HG02763 (cell line): Measurements from ENCODE around the gene MACROD2.
"Not testable (repeated sequence)": the region's sequence is repeated elsewhere in the genome, so short reads cannot be mapped to it uniquely, and the experiment has no call there.

Source experiments
- ATAC-seq: cut with Tn5 transposase; IDR thresholded peaks from one replicate; pipeline ENCODE4 v1.9.1; 2021; ENCODE audit warnings: mild to moderate bottlenecking, moderate library complexity; ENCODE audit not compliant: unreplicated experiment

The MACROD2 gene

DNA sequence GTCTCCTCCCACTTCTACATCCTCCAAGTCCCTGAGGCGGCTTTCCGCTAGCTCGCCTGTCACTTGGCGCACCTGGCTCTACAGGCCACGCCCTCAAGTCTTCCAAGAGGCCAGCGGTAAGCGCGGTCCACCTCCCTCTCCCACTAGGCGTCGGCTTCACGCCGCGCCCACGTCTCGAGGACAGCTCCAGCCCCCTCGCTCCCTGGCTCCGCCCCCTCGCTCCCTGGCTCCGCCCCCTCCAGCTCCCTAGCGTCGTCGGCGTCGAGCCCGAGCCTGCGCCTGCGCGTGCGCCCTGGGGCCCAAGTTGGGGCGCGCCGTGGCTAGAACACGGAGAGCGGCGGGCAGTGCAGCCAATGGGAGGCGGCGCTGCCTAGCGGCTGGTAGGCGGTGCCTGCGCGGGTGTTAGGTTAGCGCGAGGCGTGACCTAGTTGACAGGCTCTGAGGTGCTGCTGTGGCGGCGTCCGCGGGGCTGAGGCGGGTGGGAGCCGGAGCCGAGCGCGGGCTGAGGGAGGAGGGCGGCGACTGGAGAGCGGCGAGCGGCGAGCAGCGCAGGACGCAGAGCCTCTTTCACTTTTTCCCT is at the start of gene MACROD2:
TSS of gene MACROD2 (plus strand) at position 431 of the 580 bp plus-strand sequence.
- ATAC-seq, result no peak

DNA sequence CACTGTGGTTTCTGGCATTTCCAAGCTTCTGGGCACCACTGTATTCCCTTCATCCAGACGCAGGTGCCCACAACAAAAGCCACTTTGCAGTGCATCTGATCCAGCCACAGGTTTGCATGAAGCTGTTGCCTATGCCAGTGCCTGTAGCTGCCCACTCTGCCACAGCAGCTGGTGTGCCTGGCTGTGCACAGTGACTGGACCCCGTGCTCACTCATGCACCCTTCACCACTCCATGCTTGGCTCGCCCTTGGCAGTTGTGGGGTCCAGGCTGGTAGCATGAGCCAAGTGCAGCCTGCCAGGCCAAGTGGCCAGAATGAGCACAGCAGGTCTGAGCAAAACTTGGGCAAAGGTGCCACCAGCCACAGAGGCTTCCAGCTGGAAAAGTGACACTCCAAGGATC is 47.6 kb upstream of the MACROD2 start:
- ATAC-seq, result no peak

DNA sequence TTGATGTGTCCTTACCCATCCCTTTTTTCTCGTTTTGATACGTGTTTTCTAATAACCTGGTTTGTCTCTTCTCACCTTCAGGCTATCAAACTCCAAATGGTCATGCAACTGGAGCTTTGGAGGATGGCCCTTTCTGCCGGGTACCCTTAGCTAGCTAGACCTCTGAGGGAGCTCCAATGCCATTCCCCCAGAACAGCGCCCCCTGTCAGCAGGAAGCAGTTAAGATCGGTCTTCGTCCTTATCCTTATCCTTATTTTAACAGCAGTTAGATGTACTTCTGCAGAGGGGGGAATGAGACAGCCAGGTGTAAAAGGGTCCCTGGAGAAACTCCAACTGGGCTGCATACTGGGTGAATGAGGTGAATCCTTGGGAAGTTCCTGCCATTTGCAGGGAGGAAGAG is 42.1 kb upstream of the MACROD2 start:
- no peak for ATAC-seq

DNA sequence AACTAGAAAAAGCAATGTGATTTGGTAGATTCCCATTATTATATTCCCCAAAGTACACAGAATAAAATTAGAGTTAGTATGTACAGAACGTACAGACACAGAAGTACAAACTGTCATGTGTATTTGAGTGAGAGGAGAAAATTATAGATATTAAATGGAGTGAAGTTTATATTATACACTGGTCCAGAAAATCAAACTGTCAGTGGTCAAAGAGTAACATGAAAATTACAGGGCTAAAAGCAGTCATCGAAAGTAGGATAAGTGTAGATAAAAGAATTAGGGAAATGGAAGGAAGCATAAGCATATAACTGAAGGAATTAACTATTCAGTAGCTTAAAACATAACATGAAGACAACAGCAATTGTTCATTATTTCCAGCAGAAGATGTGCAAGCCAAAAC is 35.2 kb upstream of the MACROD2 start:
- ATAC-seq, result no peak

DNA sequence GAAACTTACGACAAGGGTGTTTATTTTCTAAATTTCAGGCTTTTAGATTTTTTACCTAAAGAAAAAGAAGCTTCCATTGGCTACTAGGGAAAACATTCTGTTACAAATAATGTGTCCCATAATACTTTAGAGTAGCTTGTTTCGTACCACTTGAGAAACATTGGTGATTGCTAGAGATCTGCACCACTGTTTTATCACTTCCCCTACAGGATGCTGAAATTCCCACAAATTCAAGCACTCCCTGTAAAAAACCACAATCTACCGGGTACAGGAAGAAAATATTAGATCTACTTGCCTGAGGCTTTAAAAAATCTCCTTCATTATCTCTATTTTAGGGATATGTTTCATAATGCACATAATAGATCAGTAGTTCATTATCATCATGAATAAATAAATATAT is 34.8 kb upstream of the MACROD2 start:
- no peak for ATAC-seq

DNA sequence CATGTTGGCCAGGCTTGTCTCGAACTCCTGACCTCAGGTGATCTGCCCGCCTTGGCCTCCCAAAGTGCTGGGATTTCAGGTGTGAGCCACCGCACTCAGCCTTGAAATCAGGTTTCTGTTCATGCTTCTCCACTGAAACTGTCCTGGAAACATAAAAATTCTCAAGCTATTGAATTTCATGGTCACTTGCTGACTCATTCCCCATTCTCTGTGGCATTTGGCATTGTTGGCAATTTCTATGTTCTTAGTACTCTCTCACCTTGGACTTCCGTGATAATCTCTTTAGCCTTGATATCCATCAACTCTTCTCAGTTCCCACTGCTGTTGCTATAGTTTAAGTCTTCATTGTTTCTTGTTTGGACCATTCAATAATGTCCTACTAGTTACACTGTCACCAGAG is 11.1 kb upstream of the MACROD2 start:
- ATAC-seq, result no peak

DNA sequence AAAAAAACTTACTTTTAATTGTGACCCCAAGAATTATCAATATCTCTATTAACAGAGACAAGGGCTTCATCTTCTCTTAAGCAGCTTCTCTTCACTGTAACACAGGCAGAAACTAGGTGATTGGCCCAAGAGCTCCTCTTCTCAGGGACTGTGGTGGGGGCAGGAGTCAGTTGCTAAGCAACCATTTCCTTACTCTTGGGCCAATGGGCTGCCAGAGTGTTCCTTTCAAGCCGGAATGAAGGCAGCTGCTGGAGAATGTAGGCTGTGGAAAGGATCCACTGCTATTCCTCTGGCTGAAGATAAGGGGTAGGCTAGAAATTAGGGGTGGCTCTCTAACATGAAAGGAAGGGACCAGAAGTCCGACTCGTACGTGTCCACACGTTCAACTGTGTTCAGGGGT is 4.9 kb upstream of the MACROD2 start, which contains the start of gene SEL1L2:
TSS of gene SEL1L2 (minus strand) at position 150 of the 400 bp plus-strand sequence. CDS start at position 70, 80 bp downstream.
- ATAC-seq, result no peak

DNA sequence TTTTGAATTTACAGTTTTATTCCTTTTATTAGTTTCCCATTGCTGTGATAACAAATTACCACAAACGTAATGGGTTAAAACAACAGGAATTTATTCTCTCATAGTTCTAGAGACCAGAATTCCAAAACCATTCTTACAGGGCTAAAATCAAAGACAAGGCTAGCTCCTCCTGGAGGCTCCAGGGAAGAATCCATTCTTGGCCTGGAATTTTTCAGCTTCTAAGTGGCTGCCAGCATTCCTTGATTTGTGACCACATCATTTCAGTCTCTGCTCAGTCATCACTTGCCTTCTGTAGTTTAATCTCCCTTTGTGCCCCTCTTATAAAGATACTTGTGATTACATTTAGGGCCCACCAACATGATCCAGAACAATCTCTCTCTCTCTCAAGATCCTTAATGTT is 4.0 kb upstream of the MACROD2 start:
- no peak for ATAC-seq

DNA sequence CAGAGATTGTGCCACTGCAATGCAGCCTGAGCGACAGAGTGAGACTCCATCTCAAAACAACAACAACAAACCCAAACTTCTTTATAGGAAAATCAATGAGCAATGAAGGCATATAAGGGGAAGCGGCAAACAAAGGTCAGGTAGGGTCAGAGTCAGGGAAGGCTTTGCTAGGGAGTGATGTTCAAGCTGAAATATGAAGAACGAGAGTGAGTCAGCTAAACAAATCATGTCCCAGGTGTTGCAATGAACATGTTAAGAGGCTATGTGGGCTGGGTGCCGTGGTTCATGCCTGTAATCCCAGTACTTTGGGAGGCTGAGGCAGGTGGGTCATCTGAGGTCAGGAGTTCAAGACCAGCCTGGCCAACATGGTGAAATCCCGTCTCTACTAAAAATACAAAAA is 3.4 kb upstream of the MACROD2 start:
- not testable (repeated sequence) for ATAC-seq

DNA sequence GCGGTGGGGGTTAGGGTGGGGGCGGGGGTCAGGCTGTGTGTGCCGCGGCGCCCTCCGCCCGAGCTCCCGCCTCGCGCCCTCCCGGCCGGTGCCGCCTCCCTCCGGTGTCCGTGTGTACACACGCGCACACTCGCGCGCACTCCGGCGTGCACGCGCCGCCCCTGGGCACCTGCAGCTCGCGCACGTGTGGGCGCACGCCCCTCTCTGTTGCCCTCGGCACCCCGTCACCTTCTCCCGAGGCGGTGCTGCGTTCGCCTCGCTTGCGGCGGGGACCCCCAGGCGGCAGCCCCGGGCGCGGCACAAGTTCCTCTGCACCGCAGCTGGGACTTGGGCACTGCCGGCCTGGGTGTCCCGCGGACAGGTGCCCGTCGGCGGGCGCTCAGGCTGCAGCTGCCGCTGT is 525 bp downstream of the MACROD2 start:
- ATAC-seq, result no peak

DNA sequence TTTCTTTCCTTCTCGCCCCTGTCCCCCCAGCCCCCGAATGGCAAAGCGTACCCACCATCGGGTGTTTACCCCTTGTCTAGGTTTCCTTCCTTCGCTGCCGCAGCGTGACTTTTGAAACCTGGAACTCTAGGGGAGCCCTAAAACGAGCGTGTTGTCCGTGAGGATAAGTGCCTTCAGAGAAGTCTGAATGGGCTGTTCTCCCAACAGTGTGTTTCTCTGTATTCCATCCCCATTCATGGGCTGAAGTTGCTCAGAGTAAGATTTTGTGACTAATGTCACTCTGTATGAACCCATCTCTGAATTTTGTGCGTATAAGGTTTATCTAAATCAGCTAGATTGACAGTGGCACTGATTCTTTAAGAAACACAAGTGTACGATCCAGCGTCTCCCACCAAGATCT is 949 bp downstream of the MACROD2 start:
- no peak for ATAC-seq

DNA sequence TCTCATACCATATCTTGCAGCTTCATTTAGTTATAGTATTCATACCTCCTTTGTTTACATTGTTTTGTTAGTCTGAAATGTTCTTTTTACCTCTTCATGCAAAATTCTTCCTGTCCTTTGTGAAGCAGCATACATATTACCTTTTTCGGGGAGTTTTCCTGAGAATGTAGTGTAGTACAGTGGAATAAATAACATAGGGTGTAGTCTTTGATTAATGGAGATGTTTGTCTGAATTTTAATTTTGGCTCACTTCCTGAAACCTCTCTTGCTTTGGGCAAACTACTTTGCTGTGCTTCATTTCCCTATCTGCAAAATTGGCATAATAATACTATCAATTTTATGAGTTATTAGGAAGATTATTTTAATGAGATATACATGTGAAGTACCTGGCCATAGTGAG is 5.6 kb downstream of the MACROD2 start:
- ATAC-seq, result no peak

DNA sequence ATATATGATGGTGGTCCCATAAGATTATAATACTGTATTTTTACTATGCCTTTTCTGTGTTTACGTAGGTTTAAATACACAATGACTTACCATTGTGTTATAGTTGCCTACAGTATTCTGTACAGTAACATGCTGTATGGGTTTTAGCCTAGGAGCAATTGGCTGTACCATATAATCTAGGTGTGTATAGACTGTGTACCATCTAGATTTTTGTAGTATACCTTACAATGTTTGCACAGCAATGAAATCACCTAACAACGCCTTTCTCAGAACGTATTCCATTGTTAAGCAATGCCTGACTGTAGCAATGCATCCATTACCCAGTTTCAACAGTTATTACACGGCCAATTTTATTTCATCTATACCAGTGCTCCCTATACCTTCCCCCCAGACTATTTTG is 10.7 kb downstream of the MACROD2 start:
- no peak for ATAC-seq

DNA sequence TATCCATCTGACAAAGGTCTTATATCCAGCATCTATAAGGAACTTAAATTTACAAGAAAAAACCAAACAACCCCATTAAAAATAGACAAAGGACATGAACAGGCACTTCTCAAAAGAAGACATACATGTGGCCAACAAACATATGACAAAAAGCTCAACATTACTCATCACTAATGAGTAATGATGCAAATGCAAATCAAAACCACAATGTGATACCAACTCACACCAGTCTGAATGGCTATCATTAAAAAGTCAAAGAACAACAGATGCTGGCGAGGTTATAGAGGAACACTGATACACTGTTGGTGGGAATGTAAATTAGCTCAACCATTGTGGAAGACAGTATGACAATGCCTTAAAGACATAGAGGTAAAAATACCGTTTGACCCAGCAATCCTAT is 13.9 kb downstream of the MACROD2 start:
- ATAC-seq, result no peak

DNA sequence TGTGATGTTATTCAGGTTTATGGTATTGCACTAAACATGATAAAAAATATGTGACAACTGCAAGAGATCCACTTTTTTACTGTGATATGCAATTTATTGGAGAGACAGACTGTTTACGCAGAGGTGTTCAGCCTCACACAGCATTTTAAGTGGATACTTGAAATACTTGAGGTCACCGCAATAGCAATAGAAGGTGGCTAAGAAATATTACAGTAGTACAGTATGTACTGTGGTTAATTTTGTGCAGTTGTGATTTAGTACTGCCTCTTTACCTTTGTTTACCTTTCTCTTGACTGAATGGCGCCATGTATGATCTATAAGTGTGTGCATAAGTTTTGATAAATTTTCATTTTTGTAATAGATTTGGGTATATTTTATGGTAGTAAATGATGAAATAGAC is 17.4 kb downstream of the MACROD2 start:
- ATAC-seq, result no peak

DNA sequence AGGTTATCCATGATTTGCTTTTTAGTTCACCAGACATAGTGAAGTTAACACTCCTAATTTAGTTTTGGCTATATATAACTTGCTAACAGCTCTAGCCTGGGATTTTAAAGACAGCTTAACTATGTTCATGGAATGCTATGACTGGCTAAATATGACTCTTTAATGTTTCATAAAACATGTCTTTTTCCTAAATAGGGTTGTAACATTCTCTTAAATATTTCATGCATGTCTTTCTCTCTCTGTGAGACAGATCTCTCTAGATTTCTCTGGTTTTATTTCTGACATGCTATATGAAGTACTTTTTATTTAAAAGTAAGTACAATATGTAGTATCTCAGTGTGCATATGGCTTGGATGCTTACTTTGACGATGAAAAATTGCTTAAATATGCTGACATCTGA is 35.7 kb downstream of the MACROD2 start:
- no peak for ATAC-seq

DNA sequence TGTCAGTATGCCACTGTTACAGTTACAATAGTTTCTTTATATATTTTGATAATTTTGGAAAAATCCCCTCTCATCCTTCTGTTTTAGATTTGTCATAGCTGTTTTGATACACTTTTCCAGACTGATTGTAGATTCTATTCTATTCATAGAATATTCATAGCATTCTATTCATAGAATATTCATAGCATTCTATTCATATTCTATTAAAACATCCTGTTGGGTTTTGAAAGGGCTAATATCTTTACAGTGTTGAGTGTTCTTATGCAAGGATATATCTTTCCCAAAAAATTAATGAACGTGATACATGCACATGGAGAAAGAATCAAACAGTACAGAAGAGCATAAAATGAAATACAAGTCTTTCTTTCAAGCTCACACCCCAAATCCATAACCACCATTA is 38.0 kb downstream of the MACROD2 start:
- no peak for ATAC-seq

DNA sequence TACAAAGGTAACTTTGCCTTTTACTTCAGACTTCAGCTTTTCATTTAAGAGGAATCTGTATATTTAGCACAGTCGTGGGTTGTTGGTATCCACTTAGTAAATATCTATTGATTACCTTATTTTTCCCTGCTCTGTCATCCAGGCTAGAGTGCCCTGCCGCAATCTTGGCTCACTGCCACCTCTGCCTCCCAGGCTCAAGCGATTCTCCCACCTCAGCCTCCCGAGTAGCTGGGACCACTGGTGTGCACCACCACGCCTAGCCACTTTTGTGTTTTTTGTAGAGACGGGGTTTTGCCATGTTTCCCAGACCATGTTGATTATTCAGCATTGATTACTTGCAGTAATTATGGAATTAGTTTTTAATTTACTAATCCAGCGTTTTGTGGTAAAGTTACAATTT is 41.3 kb downstream of the MACROD2 start:
- no peak for ATAC-seq

DNA sequence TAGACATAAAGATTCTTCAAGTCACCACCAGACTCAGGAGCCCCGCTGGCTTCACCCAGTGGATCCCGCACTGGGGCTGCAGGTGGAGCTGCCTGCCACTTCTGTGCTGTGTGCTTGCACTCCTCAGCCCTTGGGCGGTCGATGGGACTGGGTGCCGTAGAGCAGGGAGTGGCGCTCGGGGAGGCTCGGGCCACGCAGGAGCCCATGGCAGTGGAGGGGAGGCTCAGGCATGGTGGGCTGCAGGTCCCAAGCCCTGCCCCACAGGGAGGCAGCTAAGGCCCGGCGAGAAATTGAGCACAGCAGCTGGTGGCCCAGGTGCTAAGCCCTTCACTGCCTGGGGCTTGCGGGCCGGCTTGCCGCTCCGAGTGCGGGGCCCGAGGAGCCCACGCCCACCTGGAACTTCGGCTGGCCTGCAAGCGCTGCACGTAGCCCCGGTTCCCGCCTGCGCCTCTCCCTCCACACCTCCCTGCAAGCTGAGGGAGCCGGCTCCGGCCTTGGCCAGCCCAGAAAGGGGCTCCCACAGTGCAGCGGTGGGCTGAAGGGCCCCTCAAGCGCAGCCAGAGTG is 49.5 kb downstream of the MACROD2 start:
- ATAC-seq, result not testable (repeated sequence)

DNA sequence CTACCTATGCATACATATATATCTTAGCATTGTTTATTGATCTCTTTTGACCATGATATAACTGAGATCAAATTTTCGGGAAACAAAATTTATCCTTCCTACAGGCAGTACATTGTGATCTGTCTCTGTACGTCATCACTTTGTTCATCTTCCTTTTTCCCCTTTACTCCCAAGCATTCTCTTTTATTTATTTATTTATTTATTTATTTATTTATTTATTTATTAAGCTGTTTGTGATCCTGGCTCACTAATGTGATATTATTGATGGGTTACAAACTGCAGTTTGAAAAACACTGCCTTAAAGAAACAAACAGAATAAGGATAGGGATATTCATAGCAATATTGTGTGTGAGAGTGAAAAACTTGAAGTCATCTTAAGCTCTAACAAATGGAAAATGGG is 51.2 kb downstream of the MACROD2 start:
- no peak for ATAC-seq

DNA sequence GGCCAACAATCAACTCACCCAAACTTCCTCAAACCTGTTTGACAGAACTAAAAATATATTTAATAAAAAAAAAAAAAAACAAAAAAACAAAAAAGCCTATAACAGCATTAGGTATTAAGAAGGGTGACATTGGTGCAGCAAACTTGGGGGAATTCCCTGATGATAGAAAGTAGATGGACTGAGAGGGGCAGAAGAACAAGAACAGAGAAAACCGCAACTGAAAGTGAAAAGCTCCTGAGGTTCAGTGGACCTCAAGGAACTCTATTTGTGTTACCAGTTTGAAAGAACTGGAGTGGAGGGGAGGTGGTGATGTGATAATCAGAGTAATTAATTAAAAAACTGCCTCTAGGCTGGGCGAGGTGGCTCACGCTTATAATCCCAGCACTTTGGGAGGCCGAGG is 53.8 kb downstream of the MACROD2 start:
- peak; percentile 75 for ATAC-seq

DNA sequence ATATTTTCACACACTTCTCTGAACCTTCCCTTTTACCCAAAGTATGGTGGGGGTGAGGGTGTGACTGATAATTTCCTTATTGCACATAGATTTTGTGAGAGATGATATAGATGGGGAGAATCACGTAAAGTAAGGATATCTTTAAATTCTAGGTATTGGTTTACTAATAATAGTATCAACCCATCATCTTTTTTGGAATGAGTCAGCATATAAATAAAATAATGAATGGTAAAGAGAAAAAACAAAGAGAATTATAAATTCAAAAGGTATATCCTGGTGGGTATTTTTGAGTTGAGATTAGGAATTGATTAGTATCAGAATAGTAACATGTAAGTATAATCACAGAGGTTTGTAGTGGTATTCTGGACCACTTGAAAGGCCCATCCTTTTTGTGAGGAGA is 56.1 kb downstream of the MACROD2 start:
- no peak for ATAC-seq

DNA sequence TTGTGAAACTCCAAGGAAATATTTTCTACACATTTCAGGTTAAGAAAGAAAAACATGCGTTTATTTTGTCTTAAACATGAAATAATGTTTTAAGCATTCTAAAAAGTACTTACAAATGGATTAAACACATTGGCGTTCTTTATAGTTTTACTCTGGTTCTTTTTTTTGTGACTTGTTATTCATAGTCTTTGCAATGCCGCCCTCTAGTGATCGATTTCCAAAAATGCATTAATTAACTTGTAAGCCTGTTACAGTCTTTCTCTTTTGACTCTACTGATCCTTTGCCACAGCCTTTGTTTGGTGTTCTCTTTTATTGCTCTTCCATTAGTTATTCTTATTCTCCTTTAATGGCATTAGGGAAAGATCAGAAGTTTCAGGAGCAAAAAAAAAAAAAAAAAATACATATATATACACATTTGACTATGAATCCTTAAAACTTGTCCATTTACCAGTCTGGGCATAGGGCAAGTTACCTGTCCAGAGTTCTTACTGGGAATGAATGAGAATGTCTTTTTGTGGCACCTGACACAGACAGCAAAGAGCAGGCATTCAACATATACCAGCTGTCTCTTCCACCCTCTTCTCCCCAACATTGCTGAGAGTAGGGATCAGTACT is 59.9 kb downstream of the MACROD2 start:
- no peak for ATAC-seq
